ENCODE data around the gene AOC3.
"Not testable (repeated sequence)": the region's sequence is repeated elsewhere in the genome, so short reads cannot be mapped to it uniquely, and the experiment has no call there.

AOC3 gene

GRCh38 chr17:42883802-42884558 is 33.0 kb downstream of the AOC3 start:
- no peaks in the 10 kb centered on the region for H3K27me3 ChIP-seq (ENCODE audit: insufficient read depth, poor library complexity, severe bottlenecking)
- H3K27ac ChIP-seq (ENCODE audit: poor library complexity, severe bottlenecking), result no peak overlapping the region
- H3K4me3 ChIP-seq (ENCODE audit: severe bottlenecking), result no peak overlapping the region
- no peaks in the 10 kb centered on the region for H3K9me3 ChIP-seq (ENCODE audit: severe bottlenecking)
- ATAC-seq (ENCODE audit: low read depth) (no peak), DNase-seq (ENCODE audit: low spot score) (no peak)
- H3K36me3 ChIP-seq (ENCODE audit: low read depth), result no peaks in the 10 kb centered on the region
- TF ChIP-seq, protein P1, sequence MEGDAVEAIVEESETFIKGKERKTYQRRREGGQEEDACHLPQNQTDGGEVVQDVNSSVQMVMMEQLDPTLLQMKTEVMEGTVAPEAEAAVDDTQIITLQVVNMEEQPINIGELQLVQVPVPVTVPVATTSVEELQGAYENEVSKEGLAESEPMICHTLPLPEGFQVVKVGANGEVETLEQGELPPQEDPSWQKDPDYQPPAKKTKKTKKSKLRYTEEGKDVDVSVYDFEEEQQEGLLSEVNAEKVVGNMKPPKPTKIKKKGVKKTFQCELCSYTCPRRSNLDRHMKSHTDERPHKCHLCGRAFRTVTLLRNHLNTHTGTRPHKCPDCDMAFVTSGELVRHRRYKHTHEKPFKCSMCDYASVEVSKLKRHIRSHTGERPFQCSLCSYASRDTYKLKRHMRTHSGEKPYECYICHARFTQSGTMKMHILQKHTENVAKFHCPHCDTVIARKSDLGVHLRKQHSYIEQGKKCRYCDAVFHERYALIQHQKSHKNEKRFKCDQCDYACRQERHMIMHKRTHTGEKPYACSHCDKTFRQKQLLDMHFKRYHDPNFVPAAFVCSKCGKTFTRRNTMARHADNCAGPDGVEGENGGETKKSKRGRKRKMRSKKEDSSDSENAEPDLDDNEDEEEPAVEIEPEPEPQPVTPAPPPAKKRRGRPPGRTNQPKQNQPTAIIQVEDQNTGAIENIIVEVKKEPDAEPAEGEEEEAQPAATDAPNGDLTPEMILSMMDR (IDR thresholded peaks at IDR 0.05; ENCODE audit: poor library complexity, severe bottlenecking), result no peak
- H3K4me1 ChIP-seq (ENCODE audit: insufficient read depth, poor library complexity, severe bottlenecking), result no peaks in the 10 kb centered on the region

- H3K9me3 ChIP-seq (ENCODE audit: severe bottlenecking); DNase-seq (ENCODE audit: low spot score); ATAC-seq (ENCODE audit: low read depth); H3K4me3 ChIP-seq (ENCODE audit: severe bottlenecking); H3K27me3 ChIP-seq (ENCODE audit: insufficient read depth, poor library complexity, severe bottlenecking); H3K36me3 ChIP-seq (ENCODE audit: low read depth); H3K27ac ChIP-seq (ENCODE audit: poor library complexity, severe bottlenecking); H3K4me1 ChIP-seq (ENCODE audit: insufficient read depth, poor library complexity, severe bottlenecking): not testable (repeated sequence)
These were observed 34.8 kb downstream of the AOC3 start for GRCh38 chr17:42885806-42886205.

- DNase-seq (ENCODE audit: low spot score) (no peak), ATAC-seq (ENCODE audit: low read depth) (no peak)
- H3K4me3 ChIP-seq (ENCODE audit: severe bottlenecking), result no peak overlapping the region
- no peaks in the 10 kb centered on the region for H3K27me3 ChIP-seq (ENCODE audit: insufficient read depth, poor library complexity, severe bottlenecking)
- H3K36me3 ChIP-seq (ENCODE audit: low read depth), result no peaks in the 10 kb centered on the region
- no peaks in the 10 kb centered on the region for H3K4me1 ChIP-seq (ENCODE audit: insufficient read depth, poor library complexity, severe bottlenecking)
- no peak overlapping the region for H3K27ac ChIP-seq (ENCODE audit: poor library complexity, severe bottlenecking)
- TF ChIP-seq, protein P1 (IDR thresholded peaks at IDR 0.05; ENCODE audit: poor library complexity, severe bottlenecking), result no peak
- H3K9me3 ChIP-seq (ENCODE audit: severe bottlenecking), result no peaks in the 10 kb centered on the region
These were observed 35.5 kb downstream of the AOC3 start for GRCh38 chr17:42886283-42887176.

GRCh38 chr17:42889809-42890208 is 38.8 kb downstream of the AOC3 start:
- DNase-seq (ENCODE audit: low spot score), result no peak
- Histone ChIP-seq H3K27ac (ENCODE audit: poor library complexity, severe bottlenecking) (no peak overlapping the region), H3K4me1 (ENCODE audit: insufficient read depth, poor library complexity, severe bottlenecking) (no peaks in the 10 kb centered on the region)

DNA sequence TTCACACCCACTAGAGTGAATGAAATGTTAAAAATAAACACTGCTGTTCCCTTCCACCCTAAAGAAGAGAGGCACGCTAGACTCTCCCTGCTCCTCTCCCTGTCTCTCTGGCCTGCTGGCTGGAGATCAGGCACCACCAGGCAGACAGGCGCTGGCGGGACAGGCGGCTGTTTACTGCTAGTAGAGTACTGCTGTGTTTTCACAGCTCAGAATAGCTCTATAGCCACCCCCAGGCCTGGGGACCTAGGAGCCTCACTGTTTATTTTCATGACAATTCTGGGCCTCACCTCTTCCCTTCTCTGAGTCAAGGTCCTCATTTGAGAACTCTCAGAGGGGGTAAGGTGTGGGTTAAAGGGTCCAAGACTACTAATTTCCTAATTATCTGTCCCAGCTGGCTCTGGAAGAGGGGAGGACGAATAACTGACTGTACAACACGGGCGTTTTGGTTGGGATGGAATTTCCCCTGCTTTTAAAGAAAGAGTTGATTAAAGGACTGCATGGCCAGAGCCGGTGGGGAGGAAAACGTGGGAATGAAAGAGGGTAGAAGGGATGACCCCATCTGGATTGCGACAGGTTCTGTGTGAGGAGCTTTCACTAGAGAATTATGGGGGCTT is 40.6 kb downstream of the AOC3 start:
- Histone ChIP-seq H3K27ac (ENCODE audit: poor library complexity, severe bottlenecking) (no peak overlapping the region), H3K27me3 (ENCODE audit: insufficient read depth, poor library complexity, severe bottlenecking) (no peaks in the 10 kb centered on the region), H3K9me3 (ENCODE audit: severe bottlenecking) (no peaks in the 10 kb centered on the region), H3K4me1 (ENCODE audit: insufficient read depth, poor library complexity, severe bottlenecking) (no peaks in the 10 kb centered on the region), H3K4me3 (ENCODE audit: severe bottlenecking) (no peak overlapping the region), H3K36me3 (ENCODE audit: low read depth) (no peaks in the 10 kb centered on the region)
- ATAC-seq (ENCODE audit: low read depth) (no peak), DNase-seq (ENCODE audit: low spot score) (no peak)
- TF ChIP-seq, protein P1 (IDR thresholded peaks at IDR 0.05; ENCODE audit: poor library complexity, severe bottlenecking), result no peak

More at GRCh38 chr17:42889809-42890208, 38.8 kb downstream of the AOC3 start:
- no peaks in the 10 kb centered on the region for H3K9me3 ChIP-seq (ENCODE audit: severe bottlenecking)
- H3K27me3 ChIP-seq (ENCODE audit: insufficient read depth, poor library complexity, severe bottlenecking), result no peaks in the 10 kb centered on the region
- H3K4me3 ChIP-seq (ENCODE audit: severe bottlenecking), result no peak overlapping the region
- TF ChIP-seq, protein P1 (IDR thresholded peaks at IDR 0.05; ENCODE audit: poor library complexity, severe bottlenecking), result no peak
- H3K36me3 ChIP-seq (ENCODE audit: low read depth), result no peaks in the 10 kb centered on the region
- ATAC-seq (ENCODE audit: low read depth), result no peak

Data from RWPE2 (cell line).